HG02588 (cell line): ENCODE data around the gene SOX10.

Experiments used
- ATAC-seq: cut with Tn5 transposase; IDR thresholded peaks from one replicate; pipeline ENCODE4 v1.9.1; 2021; ENCODE audit warnings: mild to moderate bottlenecking, moderate library complexity; ENCODE audit not compliant: unreplicated experiment

The SOX10 gene

DNA sequence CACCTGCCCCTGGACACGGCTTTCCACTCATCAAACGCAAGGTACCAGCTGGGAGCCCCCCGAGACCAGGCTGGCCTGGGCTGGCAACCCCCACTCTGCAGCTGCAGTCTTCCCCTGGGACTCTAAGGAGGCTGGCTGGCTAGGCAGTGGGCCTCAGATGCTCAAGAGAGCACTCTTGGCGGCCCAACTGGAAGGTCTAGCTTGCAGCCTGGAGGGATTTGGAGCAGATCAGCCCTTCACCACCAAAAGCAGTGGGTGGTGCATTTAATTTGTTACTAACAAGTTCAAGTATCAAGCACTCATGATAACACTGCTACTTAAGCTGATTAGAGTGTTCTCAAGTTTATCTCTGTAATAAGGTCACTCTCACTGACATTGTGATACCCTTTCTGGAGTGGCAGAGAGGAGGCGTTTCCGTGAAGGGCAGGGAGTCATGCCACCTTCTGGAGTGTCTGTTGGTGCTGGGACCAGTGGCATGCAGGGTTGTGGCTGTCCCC is 52.4 kb downstream of the SOX10 start:
- ATAC-seq = no peak

DNA sequence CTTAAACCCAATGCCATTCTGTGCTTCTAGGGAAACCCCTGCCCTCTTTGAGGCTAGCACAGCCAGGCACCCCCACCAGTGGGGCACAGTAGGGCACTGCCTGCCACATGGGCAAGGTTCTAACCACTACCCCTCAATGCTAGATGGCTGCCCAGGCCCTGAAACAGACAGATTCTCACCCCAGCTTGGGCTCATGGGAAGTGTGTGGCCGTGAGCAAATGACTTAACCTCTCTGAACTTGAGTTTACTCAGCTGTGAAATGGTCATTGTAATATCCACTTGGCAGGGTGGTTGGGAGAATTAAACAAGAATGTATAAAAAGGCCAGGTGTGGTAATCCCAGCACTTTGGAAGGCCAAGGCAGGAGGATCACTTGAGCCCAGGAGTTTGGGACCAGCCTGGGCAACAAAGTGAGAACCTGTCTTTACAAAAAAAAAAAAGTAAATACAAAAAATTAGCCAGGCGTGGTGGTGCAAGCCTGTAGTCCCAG is 53.4 kb downstream of the SOX10 start:
- ATAC-seq = no peak

- no peak for ATAC-seq
These were observed 53.9 kb downstream of the SOX10 start for GRCh38 chr22:37930270-37930951.

- no peak for ATAC-seq
These were observed 55.0 kb downstream of the SOX10 start for GRCh38 chr22:37929390-37929789.

DNA sequence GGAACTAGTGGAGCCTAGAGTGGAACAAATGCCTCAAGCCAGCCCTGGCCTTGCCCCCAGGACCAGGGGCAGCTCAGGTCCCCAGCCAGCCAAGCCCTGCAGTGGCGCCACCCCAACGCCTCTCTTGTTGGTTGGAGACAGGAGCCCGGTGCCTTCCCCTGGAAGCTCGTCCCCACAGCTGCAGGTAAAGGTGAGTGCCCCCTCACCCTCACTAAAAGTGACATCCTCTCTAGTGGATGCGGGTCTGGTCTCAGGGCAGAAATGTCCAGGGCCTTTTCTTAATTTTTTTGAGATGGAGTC is 56.8 kb downstream of the SOX10 start:
- no peak for ATAC-seq

DNA sequence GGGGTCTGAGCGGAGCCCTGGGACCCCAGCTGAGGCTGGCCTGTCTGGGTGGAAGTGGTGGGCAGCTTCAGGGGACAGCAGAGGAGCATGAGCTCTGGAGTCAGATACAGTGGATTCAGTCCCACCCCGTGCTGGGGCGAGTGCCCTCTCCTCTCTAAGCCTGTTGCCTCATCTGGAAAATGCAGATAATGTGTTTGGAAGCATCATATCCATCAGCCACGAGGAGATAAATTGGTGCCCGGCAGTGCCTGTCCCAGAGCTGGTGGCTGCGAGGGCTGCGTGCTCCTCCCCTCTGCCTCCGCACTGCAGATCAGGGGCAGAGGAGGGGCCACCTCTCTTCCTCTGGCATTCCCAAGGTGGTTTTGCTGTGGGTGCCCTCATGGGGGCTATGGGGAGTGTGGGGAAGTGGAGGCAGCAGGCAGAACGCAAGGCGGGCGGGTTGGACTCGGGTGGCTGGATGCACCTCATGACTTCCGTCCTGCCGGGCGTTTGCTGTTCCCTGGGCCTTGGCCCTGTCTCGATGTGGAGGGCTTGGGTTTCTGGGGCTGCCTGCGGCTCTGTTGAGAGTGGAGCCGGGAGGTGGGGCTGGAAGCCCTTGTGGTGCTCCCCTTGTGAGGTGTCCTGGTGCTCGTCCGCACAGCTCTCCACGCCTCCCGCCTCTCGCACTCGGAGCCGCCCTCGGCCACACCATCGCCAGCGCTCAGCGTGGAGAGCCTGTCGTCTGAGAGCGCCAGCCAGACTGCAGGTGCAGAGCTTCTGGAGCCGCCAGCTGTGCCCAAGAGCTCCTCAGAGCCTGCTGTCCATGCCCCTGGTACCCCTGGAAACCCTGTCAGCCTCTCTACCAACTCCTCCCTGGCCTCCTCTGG is 57.4 kb downstream of the SOX10 start:
- no peak for ATAC-seq

DNA sequence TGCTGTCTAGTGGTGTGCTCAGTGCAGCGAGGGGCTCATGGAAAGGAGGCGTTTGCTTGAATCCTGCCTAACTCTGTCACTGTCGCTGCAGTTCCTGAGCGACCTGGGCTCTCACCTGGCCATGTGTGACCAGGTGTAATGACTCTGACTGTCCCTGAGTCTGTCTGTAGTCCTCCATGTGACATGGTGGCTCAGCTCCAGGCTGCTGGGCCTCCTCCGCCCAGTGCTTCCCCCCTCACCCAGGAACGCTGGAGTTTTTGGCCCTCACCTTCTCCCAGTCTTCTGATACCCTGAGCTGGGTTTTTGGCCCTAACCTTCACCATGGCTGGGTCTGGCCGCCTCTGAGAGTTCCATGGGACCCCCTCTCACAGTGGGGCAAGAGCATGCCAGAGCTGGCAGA is 58.0 kb downstream of the SOX10 start:
- no peak for ATAC-seq

DNA sequence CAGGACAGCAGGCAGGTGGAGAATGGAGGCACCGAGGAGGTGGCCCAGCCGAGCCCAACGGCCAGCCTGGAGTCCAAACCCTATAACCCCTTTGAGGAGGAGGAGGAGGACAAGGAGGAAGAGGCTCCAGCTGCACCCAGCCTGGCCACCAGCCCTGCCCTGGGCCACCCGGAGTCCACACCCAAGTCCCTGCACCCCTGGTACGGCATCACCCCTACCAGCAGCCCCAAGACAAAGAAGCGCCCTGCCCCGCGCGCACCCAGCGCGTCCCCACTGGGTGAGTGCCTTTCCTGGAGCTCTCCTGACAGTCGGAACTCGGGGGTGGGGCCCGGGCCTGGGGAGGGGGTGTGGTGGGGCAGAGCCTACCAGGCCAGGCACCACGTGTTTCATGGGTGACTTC is 58.6 kb downstream of the SOX10 start:
- no peak for ATAC-seq

DNA sequence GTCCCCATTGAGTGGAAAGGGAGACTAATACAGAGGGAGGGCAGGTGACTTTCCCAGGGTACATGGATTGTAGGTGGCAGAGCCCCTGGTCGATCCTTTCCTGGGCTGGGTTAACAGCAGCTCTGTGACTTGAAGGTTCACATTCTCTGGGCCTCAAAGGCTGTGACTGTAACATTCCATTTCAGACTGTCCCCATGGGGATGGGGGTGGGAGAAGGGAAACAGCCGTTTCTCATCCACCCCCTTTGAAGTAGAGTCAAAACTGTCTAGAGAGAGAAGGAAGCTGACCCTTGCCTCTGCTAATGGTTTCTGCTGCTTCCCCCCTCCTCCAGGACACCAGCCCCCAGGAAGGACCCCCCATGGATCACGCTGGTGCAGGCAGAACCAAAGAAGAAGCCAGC is 59.0 kb downstream of the SOX10 start:
- no peak for ATAC-seq

DNA sequence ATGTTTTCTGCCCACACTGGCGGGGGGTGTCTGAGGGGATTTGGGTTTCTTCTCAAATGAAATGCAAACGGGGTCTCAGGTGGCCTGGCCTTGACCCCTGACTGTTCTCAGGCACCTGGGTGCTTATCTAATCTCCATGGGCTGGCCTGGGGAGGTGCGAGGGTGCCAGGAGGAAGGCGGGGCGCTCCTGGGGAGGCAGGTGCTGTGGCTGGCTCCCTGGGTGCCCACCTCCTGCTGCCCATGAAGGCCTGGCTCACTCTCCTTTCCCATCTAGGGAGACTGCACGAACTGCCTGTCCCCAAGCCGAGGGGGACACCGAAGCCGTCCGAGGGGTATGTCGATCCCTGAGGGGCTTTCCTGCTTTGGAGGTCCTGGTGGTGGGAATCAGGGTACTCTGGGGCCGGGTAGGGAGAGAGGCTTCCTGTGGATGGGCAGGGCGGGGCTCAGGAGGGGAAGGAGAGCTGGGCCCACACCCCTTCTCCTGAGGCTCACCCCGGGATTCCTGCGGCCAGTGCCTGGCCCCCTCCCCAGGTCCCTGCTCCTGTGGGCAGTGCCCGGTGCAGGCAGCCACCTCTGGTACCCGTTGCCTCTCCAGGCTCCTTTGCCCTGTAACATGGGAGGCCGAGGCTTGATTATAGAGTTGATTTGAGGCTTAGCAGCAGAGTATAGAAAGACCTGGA is 59.8 kb downstream of the SOX10 start:
- ATAC-seq = no peak

DNA sequence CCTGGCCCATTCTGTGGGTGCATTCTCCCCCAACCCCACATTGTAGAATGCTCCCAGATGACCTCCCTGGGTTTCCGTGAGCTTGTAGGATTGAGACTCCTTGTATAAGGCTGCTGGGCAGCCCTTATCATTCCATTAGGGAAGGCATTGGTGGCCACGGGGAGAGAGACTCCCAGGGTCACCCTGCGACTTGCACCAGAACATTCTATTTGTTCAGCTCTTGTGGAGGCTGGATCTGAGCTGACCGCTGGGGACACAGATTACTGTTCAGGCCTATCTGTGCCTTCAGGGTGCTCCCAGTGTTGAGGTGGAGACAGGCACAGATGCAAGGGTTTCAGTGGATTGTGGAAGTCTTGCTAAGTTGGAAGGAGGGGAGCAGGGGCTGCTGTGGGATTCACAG is 60.4 kb downstream of the SOX10 start:
- no peak for ATAC-seq
